Left ventricle myocardium superior (tissue), 1 donor: Measurements from ENCODE around the gene FIBCD1. TPM values are rescaled to one million over a fixed set of nuclear protein-coding genes. Genes with fewer than 3 reads are reported as not detected.

ENCODE experiments used
- ATAC-seq: fragments of 200-7000 bp; cut with Tn5 transposase; one replicate; pipeline ENCODE4 v1.9.1; 2020; ENCODE audit warnings: mild to moderate bottlenecking, moderate library complexity
- DNase-seq: peaks from one replicate; pipeline ENCODE4 v3.0.0-alpha.2; 2020
- intact Hi-C: fragments of 100-400 bp; cut with micrococcal nuclease; formaldehyde crosslinking; loops from one replicate; pipeline ENCODE4 v1.11.0; 2022
- total RNA-seq: library from RNA; stranded (reverse); fragmentation: NEBNext Ultra II Directional; extraction: Animal tissue kit (Norgen Biotek cat#: 25700); gene quantifications from one replicate; pipeline ENCODE4 v1.2.1, GENCODE V29; 2021
- donor health status: DM: no; HTN: yes; CAD: no; lungs with severe emphysema.

Gene FIBCD1
- total RNA-seq, 1 donor from 2014 or later = 0.40 TPM

DNA sequence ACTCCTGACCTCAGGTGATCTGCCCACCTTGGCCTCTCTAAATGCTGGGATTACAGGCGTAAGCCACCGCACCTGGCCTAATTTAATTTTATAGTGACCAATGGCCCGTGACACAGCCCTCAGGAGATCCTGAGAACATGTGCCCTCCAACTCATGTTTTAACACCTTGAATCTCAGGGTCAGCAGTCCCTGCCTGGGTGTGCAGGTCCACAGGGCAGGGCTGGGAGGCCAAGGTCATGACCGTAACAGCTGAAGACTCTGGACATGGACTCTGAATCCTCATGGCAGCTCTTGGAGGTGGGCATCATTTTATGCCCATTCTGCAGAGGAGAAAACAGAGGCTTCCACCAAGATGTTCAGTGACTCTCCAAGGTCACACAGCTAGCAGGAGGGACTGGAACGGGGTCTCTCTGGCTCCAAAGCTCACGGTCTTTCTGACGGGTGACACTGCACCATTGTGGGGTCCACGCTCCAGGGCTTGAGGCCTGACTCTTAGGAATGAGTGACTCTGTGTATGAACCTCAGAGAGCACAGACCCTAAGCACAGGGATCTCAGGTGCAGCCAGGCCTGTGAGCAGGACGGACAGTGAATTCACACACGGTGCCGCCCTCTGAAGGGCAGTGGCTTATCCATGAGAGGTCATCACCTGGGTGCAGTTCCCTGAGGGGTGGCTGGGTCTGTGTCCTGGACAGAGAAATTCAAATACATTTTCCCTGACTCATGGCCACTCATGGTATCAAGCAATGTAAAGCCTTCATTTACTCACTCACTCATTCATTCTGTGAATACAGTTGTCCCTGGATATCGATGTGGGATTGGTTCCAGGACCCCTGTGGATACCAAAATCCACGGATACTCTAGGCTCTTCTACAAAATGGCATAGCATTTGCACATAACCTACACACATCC lies 37.1 kb upstream of the FIBCD1 start:
- ATAC-seq (no peak), DNase-seq (no peak)
- intact Hi-C loops = no loop called here

DNA sequence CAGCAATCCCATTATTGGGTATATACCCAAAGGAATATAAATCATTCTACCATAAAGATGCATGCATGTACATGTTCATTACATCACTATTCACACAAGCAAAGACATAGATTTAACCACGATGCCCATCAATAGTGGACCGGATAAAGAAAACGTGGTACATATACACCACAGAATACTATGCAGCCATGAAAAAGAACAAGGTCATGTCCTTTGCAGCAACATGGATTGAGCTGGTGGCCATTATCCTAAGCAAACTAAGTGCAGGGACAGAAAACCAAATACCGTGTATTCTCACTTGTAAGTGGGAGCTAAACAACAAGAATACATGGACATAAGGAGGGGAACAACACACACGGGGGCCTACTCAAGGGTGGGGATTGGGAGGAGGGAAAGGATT lies 36.1 kb upstream of the FIBCD1 start:
- intact Hi-C loops = no loop called here
- DNase-seq (no peak), ATAC-seq (no peak)

DNA sequence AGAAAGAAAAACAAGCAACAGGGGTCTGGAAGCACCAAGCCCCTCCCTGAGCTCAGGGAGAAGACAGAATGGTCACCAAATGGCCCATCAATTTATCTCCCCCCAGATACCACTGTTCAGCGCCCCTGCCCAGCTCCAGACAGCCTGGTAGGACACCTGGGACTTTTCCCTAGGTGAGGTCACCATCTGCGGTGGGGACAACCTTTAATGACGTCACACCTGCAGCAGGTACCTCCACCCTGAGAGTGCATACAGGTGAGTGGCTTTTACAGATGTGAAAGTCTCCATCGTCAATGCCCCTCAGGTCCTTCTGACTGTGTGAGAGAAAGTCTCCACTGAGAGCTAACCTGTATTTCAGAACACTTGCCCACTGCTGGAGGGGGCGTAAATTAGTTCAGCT lies 35.6 kb upstream of the FIBCD1 start:
- intact Hi-C loops = no loop called here
- ATAC-seq = no peak

GRCh38 chr9:130973686-130974281 lies 34.7 kb upstream of the FIBCD1 start:
- DNase-seq (no peak), ATAC-seq (no peak)
- intact Hi-C loops = no loop called here

More for the DNA sequence above, 35.6 kb upstream of the FIBCD1 start:
- DNase-seq = no peak

GRCh38 chr9:130972957-130973685 lies 34.1 kb upstream of the FIBCD1 start:
- DNase-seq (no peak), ATAC-seq (no peak)
- intact Hi-C loops = no loop called here

- ATAC-seq (no peak), DNase-seq (no peak)
- intact Hi-C loops = no loop called here
These were observed 33.4 kb upstream of the FIBCD1 start for GRCh38 chr9:130972277-130972956.

- no peak for DNase-seq
- intact Hi-C loops = no loop called here
- no peak for ATAC-seq
These were observed 32.3 kb upstream of the FIBCD1 start for GRCh38 chr9:130971294-130971849.

GRCh38 chr9:130970855-130971254 lies 31.8 kb upstream of the FIBCD1 start:
- ATAC-seq (no peak), DNase-seq (no peak)
- intact Hi-C loops = no loop called here

GRCh38 chr9:130970052-130970451 lies 31.0 kb upstream of the FIBCD1 start:
- DNase-seq = no peak
- intact Hi-C loops = no loop called here
- ATAC-seq = no peak

GRCh38 chr9:130965680-130966079 lies 26.6 kb upstream of the FIBCD1 start:
- intact Hi-C loops = no loop called here
- ATAC-seq (peak; percentile 84), DNase-seq (no peak)

DNA sequence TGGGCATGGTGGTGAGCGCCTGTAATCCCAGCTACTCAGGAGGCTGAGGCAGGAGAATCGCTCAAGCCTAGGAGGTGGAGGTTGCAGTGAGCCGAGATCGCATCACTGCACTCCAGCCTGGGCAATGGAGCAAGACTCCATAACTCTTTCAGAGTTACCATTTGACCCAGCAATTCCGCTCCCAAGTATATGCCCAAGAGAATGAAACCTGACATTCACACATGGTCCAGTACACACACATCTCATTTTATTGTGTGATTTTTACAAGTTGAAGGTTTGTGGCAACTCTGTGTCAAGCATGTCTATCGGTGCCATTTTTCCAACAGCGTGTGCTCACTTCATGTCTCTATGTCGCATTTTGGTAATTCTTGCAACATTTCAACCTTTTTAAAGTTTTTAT lies 24.9 kb upstream of the FIBCD1 start:
- no peak for DNase-seq
- intact Hi-C loops = no loop called here
- ATAC-seq = no peak

- no peak for ATAC-seq
- DNase-seq = no peak
- intact Hi-C loops = no loop called here
These were observed 24.4 kb upstream of the FIBCD1 start for GRCh38 chr9:130963337-130963908.

- intact Hi-C loops = no loop called here
- peak; percentile 35 for ATAC-seq
- no peak for DNase-seq
These were observed 23.6 kb upstream of the FIBCD1 start for GRCh38 chr9:130962418-130963316.

DNA sequence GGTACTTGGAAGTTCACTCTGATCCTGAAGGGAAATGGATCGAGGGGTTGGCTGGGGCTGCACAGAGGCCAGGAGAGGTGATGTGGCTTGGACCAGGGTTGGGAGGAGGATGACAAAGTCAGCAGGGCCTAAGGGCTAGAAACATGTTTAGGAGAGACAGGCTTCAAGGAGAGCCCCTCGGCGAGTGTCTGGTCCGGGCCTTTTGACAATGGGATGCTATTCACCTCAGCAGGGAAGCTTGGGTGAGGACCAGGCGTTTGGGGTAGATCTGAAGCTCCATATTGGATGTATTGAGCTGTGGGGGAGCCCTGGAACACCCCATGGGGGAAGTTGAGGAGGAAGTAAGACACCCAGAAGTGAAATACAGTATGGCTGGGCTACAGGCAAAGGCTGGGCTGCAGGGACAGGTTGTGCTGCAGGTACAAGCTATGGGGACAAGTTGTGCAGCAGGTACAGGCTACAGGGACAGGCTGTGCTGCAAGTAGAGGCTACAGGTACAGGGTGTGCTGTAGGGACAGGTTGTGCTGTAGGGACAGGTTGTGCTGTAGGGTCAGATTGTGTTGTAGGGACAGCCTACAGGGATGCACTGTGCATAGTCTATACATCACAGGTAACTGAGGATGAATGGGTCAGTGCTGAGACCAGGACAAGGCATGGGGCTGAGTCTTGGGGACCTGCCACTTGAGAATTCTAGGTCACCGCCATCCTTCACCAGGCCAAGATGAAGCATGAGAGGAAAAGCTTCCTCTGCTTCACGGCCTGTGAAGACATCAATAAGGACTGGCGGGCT lies 22.7 kb upstream of the FIBCD1 start:
- intact Hi-C loops = no loop called here
- ATAC-seq (no peak), DNase-seq (no peak)

- no peak for ATAC-seq
- DNase-seq = no peak
- intact Hi-C loops = no loop called here
These were observed 21.7 kb upstream of the FIBCD1 start for GRCh38 chr9:130960522-130961378.

- ATAC-seq (no peak), DNase-seq (no peak)
- intact Hi-C loops = no loop called here
These were observed 20.8 kb upstream of the FIBCD1 start for GRCh38 chr9:130959809-130960334.
